K562 (cell line): ENCODE results near the gene TLCD1. TPM values are rescaled to one million over a fixed set of nuclear protein-coding genes. Genes with fewer than 3 reads are reported as not detected.

ENCODE experiments used
- HIVEP1 ChIP-seq: fragments of 250-450 bp; sonication (Bioruptor Pico); IDR thresholded peaks from 2 replicates; pipeline ENCODE4 v1.4.0; 2020; ENCODE audit warnings: mild to moderate bottlenecking
- KDM5B ChIP-seq: fragments of 200-600 bp; sonication (generic); IDR thresholded peaks from 2 replicates; pipeline ENCODE4 v1.6.1; 2012; ENCODE audit warnings: low read depth, mild to moderate bottlenecking, moderate library complexity, low read length, control low read depth, inconsistent platforms; ENCODE audit not compliant: insufficient replicate concordance
- KLF13 ChIP-seq: fragments of 450-650 bp; IDR thresholded peaks from 2 replicates; pipeline ENCODE4 v1.6.1; 2016; ENCODE audit warnings: missing genetic modification characterization, low read depth, mild to moderate bottlenecking, missing compliant biosample characterization, moderate library complexity, borderline replicate concordance
- ZC3H4 ChIP-seq: sonication (generic); formaldehyde crosslinking; IDR thresholded peaks from 2 replicates; pipeline ENCODE4 v1.9.0; 2021; ENCODE audit warnings: missing genetic modification reagents, borderline replicate concordance
- polyA plus RNA-seq, 8 experiments: library from polyadenylated mRNA; depleted of rRNA in 4 of 8; stranded (reverse) in 5 of 8; unstranded in 3 of 8; fragments of >200 nt; fragmentation: Nextera tagmentation in 2 of 8; fragmentation: Illumina TruSeq in 1 of 8; extraction: Ambion mirVana in 2 of 8; extraction: Trizol in 1 of 8; gene quantifications; 2 replicates each; pipeline versions ENCODE4 v1.2.1 to v1.2.3, GENCODE V29; 2011 to 2014; ENCODE audit warnings: inconsistent platforms in 1 of 8, missing spikeins in 1 of 8
- total RNA-seq, 7 experiments: library from RNA; depleted of rRNA in 6 of 7; stranded (reverse); fragments of >200 nt in 6 of 7; fragmentation: Illumina TruSeq in 2 of 7; extraction: Trizol in 2 of 7; gene quantifications; 2 replicates each; pipeline versions ENCODE4 v1.2.1 to v1.2.3, GENCODE V29; 2011 to 2021; ENCODE audit warnings: low replicate concordance in 1 of 7
- TF ChIP-seq, protein P1 (sequence below), 3 experiments: fragments of 200-800 bp in 1 of 3; fragments of 250-450 bp in 1 of 3; fragments of 450-650 bp in 1 of 3; sonication (Bioruptor Pico) in 1 of 3; sonication (Bioruptor generic) in 1 of 3; formaldehyde crosslinking in 1 of 3; IDR thresholded peaks; 2 replicates each; pipeline versions ENCODE4 v1.6.1 to v1.8.0; 2016 to 2022; ENCODE audit warnings: mild to moderate bottlenecking in 2 of 3, missing genetic modification characterization in 2 of 3, missing compliant biosample characterization in 1 of 3, moderate library complexity in 1 of 3
- TF ChIP-seq, protein P2 (sequence below): sonication (generic); formaldehyde crosslinking; IDR thresholded peaks from 2 replicates; pipeline ENCODE4 v1.8.1; 2023; ENCODE audit warnings: mild to moderate bottlenecking, missing genetic modification reagents
- TF ChIP-seq, protein P3 (sequence below): fragments of 250-450 bp; sonication (Bioruptor Pico); IDR thresholded peaks from 2 replicates; pipeline ENCODE4 v1.8.0; 2022; ENCODE audit warnings: inconsistent platforms, mild to moderate bottlenecking, moderate library complexity, borderline replicate concordance
- TF ChIP-seq, protein P4 (sequence below): IDR thresholded peaks from 3 replicates; pipeline ENCODE4 v1.6.1; 2011; ENCODE audit warnings: borderline replicate concordance, mild to moderate bottlenecking; ENCODE audit not compliant: insufficient read length, insufficient read depth
- TF ChIP-seq, protein P5 (sequence below): fragments of 250-450 bp; sonication (Bioruptor Pico); IDR thresholded peaks from 2 replicates; pipeline ENCODE4 v1.4.0; 2020
- TF ChIP-seq, protein P6 (sequence below): IDR thresholded peaks from 2 replicates; pipeline ENCODE4 v1.6.1; 2014; ENCODE audit warnings: antibody characterized with exemption

The TLCD1 gene
- total and polyA plus RNA-seq, 9 of the 15 experiments (the other 6 are each of a cell fraction or from before 2014, with no cell fraction given), result 6.8 to 37.7 (median 21.7) TPM

DNA sequence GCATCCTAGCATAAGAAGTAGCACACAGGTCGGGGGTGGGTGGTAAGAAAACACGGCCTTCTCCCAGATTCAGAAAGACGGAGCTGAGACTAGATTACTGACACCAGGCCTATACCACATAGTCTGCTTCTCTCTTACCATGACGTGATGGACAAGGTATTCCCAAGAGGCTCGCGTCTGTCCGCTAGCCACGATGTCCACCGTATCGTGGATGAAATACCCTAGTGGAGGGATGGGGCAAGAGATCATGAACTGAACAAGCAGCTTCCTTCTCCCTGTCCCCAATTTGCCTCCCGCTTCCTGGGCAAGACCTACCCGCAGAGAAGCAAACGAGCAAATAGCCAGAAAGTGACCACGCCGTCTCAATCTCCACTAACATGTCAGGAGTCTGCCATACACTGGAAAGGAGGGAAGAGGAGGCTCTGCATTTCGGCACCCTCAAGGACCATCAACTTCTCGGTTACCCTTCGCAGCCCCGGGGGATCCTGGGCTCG is 820 bp downstream of the TLCD1 start (continued):
- TF ChIP-seq HIVEP1 (CRISPR knock-in tag) (no peak), KDM5B (peak; percentile 46), KLF13 (no peak), ZC3H4 (CRISPR knock-in tag) (no peak)
- TF ChIP-seq, protein P1, sequence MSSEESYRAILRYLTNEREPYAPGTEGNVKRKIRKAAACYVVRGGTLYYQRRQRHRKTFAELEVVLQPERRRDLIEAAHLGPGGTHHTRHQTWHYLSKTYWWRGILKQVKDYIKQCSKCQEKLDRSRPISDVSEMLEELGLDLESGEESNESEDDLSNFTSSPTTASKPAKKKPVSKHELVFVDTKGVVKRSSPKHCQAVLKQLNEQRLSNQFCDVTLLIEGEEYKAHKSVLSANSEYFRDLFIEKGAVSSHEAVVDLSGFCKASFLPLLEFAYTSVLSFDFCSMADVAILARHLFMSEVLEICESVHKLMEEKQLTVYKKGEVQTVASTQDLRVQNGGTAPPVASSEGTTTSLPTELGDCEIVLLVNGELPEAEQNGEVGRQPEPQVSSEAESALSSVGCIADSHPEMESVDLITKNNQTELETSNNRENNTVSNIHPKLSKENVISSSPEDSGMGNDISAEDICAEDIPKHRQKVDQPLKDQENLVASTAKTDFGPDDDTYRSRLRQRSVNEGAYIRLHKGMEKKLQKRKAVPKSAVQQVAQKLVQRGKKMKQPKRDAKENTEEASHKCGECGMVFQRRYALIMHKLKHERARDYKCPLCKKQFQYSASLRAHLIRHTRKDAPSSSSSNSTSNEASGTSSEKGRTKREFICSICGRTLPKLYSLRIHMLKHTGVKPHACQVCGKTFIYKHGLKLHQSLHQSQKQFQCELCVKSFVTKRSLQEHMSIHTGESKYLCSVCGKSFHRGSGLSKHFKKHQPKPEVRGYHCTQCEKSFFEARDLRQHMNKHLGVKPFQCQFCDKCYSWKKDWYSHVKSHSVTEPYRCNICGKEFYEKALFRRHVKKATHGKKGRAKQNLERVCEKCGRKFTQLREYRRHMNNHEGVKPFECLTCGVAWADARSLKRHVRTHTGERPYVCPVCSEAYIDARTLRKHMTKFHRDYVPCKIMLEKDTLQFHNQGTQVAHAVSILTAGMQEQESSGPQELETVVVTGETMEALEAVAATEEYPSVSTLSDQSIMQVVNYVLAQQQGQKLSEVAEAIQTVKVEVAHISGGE (CRISPR knock-in tag; IDR thresholded peaks at IDR 0.05), result no peak
- TF ChIP-seq, protein P2, sequence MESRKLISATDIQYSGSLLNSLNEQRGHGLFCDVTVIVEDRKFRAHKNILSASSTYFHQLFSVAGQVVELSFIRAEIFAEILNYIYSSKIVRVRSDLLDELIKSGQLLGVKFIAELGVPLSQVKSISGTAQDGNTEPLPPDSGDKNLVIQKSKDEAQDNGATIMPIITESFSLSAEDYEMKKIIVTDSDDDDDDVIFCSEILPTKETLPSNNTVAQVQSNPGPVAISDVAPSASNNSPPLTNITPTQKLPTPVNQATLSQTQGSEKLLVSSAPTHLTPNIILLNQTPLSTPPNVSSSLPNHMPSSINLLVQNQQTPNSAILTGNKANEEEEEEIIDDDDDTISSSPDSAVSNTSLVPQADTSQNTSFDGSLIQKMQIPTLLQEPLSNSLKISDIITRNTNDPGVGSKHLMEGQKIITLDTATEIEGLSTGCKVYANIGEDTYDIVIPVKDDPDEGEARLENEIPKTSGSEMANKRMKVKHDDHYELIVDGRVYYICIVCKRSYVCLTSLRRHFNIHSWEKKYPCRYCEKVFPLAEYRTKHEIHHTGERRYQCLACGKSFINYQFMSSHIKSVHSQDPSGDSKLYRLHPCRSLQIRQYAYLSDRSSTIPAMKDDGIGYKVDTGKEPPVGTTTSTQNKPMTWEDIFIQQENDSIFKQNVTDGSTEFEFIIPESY (CRISPR knock-in tag), result no peak
- TF ChIP-seq, protein P3, sequence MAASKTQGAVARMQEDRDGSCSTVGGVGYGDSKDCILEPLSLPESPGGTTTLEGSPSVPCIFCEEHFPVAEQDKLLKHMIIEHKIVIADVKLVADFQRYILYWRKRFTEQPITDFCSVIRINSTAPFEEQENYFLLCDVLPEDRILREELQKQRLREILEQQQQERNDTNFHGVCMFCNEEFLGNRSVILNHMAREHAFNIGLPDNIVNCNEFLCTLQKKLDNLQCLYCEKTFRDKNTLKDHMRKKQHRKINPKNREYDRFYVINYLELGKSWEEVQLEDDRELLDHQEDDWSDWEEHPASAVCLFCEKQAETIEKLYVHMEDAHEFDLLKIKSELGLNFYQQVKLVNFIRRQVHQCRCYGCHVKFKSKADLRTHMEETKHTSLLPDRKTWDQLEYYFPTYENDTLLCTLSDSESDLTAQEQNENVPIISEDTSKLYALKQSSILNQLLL (CRISPR knock-in tag), result no peak
- TF ChIP-seq, protein P4, sequence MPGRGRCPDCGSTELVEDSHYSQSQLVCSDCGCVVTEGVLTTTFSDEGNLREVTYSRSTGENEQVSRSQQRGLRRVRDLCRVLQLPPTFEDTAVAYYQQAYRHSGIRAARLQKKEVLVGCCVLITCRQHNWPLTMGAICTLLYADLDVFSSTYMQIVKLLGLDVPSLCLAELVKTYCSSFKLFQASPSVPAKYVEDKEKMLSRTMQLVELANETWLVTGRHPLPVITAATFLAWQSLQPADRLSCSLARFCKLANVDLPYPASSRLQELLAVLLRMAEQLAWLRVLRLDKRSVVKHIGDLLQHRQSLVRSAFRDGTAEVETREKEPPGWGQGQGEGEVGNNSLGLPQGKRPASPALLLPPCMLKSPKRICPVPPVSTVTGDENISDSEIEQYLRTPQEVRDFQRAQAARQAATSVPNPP, result no peak
- TF ChIP-seq, protein P5, sequence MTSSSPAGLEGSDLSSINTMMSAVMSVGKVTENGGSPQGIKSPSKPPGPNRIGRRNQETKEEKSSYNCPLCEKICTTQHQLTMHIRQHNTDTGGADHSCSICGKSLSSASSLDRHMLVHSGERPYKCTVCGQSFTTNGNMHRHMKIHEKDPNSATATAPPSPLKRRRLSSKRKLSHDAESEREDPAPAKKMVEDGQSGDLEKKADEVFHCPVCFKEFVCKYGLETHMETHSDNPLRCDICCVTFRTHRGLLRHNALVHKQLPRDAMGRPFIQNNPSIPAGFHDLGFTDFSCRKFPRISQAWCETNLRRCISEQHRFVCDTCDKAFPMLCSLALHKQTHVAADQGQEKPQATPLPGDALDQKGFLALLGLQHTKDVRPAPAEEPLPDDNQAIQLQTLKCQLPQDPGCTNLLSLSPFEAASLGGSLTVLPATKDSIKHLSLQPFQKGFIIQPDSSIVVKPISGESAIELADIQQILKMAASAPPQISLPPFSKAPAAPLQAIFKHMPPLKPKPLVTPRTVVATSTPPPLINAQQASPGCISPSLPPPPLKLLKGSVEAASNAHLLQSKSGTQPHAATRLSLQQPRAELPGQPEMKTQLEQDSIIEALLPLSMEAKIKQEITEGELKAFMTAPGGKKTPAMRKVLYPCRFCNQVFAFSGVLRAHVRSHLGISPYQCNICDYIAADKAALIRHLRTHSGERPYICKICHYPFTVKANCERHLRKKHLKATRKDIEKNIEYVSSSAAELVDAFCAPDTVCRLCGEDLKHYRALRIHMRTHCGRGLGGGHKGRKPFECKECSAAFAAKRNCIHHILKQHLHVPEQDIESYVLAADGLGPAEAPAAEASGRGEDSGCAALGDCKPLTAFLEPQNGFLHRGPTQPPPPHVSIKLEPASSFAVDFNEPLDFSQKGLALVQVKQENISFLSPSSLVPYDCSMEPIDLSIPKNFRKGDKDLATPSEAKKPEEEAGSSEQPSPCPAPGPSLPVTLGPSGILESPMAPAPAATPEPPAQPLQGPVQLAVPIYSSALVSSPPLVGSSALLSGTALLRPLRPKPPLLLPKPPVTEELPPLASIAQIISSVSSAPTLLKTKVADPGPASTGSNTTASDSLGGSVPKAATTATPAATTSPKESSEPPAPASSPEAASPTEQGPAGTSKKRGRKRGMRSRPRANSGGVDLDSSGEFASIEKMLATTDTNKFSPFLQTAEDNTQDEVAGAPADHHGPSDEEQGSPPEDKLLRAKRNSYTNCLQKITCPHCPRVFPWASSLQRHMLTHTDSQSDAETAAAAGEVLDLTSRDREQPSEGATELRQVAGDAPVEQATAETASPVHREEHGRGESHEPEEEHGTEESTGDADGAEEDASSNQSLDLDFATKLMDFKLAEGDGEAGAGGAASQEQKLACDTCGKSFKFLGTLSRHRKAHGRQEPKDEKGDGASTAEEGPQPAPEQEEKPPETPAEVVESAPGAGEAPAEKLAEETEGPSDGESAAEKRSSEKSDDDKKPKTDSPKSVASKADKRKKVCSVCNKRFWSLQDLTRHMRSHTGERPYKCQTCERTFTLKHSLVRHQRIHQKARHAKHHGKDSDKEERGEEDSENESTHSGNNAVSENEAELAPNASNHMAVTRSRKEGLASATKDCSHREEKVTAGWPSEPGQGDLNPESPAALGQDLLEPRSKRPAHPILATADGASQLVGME (CRISPR knock-in tag), result no peak
- TF ChIP-seq, protein P6, sequence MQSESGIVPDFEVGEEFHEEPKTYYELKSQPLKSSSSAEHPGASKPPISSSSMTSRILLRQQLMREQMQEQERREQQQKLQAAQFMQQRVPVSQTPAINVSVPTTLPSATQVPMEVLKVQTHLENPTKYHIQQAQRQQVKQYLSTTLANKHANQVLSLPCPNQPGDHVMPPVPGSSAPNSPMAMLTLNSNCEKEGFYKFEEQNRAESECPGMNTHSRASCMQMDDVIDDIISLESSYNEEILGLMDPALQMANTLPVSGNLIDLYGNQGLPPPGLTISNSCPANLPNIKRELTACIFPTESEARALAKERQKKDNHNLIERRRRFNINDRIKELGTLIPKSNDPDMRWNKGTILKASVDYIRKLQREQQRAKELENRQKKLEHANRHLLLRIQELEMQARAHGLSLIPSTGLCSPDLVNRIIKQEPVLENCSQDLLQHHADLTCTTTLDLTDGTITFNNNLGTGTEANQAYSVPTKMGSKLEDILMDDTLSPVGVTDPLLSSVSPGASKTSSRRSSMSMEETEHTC, result no peak
